ENCODE results near the gene SHISAL2A. TPM values are rescaled to one million over a fixed set of nuclear protein-coding genes. Genes with fewer than 3 reads are reported as not detected.

SHISAL2A gene
- total and polyA plus RNA-seq, 2 of the 13 experiments (the other 11 are each of a cell fraction or from before 2014, with no cell fraction given), result not detected

DNA sequence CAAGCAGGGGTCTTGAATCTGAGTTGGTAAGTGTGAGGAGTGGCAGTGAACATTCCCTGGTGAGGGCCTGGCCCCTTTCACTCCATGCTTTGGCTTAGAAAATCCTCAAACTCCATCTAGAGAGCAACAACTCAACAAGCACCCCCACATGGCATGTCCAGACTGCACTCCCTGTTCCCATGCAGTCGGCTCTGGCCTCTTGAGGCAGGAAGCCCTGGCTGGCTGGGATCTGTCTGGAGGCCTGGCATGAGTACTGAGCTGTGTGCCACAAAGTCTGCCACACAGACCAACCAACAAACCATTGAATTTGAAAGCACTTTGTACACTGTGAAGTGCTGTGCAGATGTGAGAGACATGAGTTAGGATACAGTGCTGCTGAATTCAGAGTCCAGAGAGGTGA lies 40.0 kb downstream of the SHISAL2A start:
- H3K27ac ChIP-seq (ENCODE audit: extremely low read length, insufficient read depth, low read length), result no peak overlapping the region

More for the DNA sequence above, 40.0 kb downstream of the SHISAL2A start:
- Histone ChIP-seq H4K20me1 (ENCODE audit: insufficient read depth, low read length) (no peaks in the 10 kb centered on the region), H3K4me2 (ENCODE audit: low read depth, low read length) (no peak overlapping the region), H2AFZ (ENCODE audit: low read length) (peak overlapping the region; percentile 47), H3K36me3 (replicated peaks in 1 of 2; ENCODE audit: control insufficient read depth in 1 of 2, insufficient read depth in 2 of 2, low read length in 2 of 2) (no peaks in the 10 kb centered on the region), H3K9ac (ENCODE audit: insufficient read depth, low read depth, low read length) (no peak overlapping the region), H3K79me2 (ENCODE audit: insufficient read depth, low read length) (no peaks in the 10 kb centered on the region), H3K27me3 (ENCODE audit: control insufficient read depth in 1 of 2, insufficient read depth in 2 of 2, low read length in 2 of 2) (no peaks in the 10 kb centered on the region; a peak in 1 of 5 replicates), H3K4me1 (ENCODE audit: insufficient read depth, low read length) (peaks cover 14% of the 10 kb centered on the region; the same call in 1 of the 2 replicates), H3K4me3 (replicated peaks in 1 of 3; ENCODE audit: insufficient read depth in 1 of 3, low read depth in 2 of 3, low read length in 3 of 3) (no peak overlapping the region), H3K9me3 (ENCODE audit: low read length) (no peaks in the 10 kb centered on the region)
- no peak for DNase-seq (ENCODE audit: low spot score)
- no peak for FAIRE-seq
- peak; percentile 45; the same call in 2 of the 3 replicates for ATAC-seq
- in situ Hi-C loops (cut with HindIII; ENCODE audit: extremely low pct_ligation_motif_present, low pct_unique_long_range_greater_than_20kb) (no loop called here), intact Hi-C loops (cut with micrococcal nuclease; ENCODE audit: unreplicated experiment) (no loop called here)
- TF ChIP-seq ZBTB20 (CRISPR knock-in tag; IDR thresholded peaks at IDR 0.05; ENCODE audit: borderline replicate concordance, low read depth), result no peak
- no peak for TF ChIP-seq MAZ (IDR thresholded peaks at IDR 0.05; ENCODE audit: borderline replicate concordance, low read depth, low read length)
- TF ChIP-seq MAZ (CRISPR knock-in tag; IDR thresholded peaks at IDR 0.05; ENCODE audit: low read depth), result no peak
- TF ChIP-seq, protein P1, sequence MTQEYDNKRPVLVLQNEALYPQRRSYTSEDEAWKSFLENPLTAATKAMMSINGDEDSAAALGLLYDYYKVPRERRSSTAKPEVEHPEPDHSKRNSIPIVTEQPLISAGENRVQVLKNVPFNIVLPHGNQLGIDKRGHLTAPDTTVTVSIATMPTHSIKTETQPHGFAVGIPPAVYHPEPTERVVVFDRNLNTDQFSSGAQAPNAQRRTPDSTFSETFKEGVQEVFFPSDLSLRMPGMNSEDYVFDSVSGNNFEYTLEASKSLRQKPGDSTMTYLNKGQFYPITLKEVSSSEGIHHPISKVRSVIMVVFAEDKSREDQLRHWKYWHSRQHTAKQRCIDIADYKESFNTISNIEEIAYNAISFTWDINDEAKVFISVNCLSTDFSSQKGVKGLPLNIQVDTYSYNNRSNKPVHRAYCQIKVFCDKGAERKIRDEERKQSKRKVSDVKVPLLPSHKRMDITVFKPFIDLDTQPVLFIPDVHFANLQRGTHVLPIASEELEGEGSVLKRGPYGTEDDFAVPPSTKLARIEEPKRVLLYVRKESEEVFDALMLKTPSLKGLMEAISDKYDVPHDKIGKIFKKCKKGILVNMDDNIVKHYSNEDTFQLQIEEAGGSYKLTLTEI (CRISPR knock-in tag; conservative IDR thresholded peaks at IDR 0.05), result no peak
- TF ChIP-seq RFXANK (CRISPR knock-in tag; IDR thresholded peaks at IDR 0.05), result no peak
- TF ChIP-seq ZNF468 (CRISPR knock-in tag; IDR thresholded peaks at IDR 0.05), result no peak
- TF ChIP-seq ZNF777 (CRISPR knock-in tag; IDR thresholded peaks at IDR 0.05), result no peak
- no peak for TF ChIP-seq MBD4 (IDR thresholded peaks at IDR 0.05; ENCODE audit: borderline replicate concordance, low read length)
- no peak for TF ChIP-seq ATF6 (CRISPR knock-in tag; conservative IDR thresholded peaks at IDR 0.05)
- TF ChIP-seq U2AF2 (IDR thresholded peaks at IDR 0.05; ENCODE audit: low read depth, low read length), result no peak
- no peak for TF ChIP-seq NFATC3 (CRISPR knock-in tag; IDR thresholded peaks at IDR 0.05)
- no peak for TF ChIP-seq ELF4 (CRISPR knock-in tag; IDR thresholded peaks at IDR 0.05; ENCODE audit: borderline replicate concordance)
- TF ChIP-seq U2AF1 (optimal IDR thresholded peaks at IDR 0.05; ENCODE audit: low read depth, low read length), result no peak
- no peak for TF ChIP-seq KDM4B (CRISPR knock-in tag; IDR thresholded peaks at IDR 0.05)
- 0% methylated on average over 1 of the region's 1 CpG for WGBS (ENCODE audit: low lambda C conversion rate)
- ChIA-PET CTCF (ENCODE audit: low intra/inter-chr PET ratio, low total read pairs) (no interaction called here), POLR2A (no interaction called here)
- BruUV-seq (replicated peaks), result no TSS peak

Measured in HepG2 (cell line).